Measurements from ENCODE around the gene NGDN.

DNA sequence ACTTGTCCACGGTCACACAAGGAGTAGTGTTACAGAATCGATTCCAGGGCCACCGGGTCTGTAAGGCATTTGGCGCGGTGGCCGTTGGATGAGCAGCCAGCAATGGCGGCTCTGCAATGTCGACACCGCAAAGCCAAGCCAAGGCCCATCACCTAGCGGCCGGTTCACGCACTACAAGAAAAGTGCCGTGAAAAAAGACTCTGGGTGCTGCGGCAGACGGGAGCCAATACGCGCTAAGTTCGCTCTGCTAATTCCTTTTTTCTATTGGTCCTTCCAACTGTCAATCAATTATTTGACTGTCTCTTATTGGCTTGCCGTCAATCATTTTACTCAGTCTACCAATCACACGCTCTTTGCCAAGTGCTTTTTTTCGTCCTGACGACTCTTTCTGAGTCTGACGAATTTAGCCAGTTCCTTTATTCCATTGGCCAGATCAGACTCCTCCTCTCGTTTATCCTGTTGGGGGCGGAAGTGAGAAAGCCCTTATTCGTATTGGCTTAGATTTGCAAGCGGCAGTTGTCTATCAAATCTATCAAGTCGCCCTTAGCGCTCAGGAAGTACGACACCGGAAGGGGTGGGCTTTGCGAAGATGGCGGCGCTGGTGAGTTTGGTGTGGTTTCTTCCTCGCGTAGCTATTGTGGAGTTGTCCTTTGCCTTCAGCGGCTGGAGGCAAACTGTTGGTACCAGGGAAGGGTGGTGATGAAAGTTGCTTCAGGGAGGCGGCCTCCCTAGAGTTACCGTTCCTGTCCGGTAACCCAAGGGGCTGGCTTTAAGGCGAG lies at the start of gene NGDN:
- TF ChIP-seq POLR2A (IDR thresholded peaks at IDR 0.05), result peak; percentile 65
- TF ChIP-seq, protein P1, sequence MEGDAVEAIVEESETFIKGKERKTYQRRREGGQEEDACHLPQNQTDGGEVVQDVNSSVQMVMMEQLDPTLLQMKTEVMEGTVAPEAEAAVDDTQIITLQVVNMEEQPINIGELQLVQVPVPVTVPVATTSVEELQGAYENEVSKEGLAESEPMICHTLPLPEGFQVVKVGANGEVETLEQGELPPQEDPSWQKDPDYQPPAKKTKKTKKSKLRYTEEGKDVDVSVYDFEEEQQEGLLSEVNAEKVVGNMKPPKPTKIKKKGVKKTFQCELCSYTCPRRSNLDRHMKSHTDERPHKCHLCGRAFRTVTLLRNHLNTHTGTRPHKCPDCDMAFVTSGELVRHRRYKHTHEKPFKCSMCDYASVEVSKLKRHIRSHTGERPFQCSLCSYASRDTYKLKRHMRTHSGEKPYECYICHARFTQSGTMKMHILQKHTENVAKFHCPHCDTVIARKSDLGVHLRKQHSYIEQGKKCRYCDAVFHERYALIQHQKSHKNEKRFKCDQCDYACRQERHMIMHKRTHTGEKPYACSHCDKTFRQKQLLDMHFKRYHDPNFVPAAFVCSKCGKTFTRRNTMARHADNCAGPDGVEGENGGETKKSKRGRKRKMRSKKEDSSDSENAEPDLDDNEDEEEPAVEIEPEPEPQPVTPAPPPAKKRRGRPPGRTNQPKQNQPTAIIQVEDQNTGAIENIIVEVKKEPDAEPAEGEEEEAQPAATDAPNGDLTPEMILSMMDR (IDR thresholded peaks at IDR 0.05), result peak; percentile 73 to 89 (median 76)
